B cell (primary cell): Measurements from ENCODE around the gene TELO2. TPM values are rescaled to one million over a fixed set of nuclear protein-coding genes. Genes with fewer than 3 reads are reported as not detected.

Experiments
- ATAC-seq: fragments of 200-7000 bp; cut with Tn5 transposase; one replicate; pipeline ENCODE4 v1.10.0; 2021; ENCODE audit warnings: low read depth, mild to moderate bottlenecking, moderate number of reproducible peaks, moderate library complexity
- CTCF ChIA-PET: fragments of 350-600 bp; sonication (Branson Sonifier 250); formaldehyde crosslinking; loops from one replicate; lab custom pipeline; 2021; ENCODE audit warnings: antibody characterized with exemption, inconsistent platforms; lab: Charles Lee
- POLR2A ChIA-PET: fragments of 350-600 bp; sonication (Branson Sonifier 250); formaldehyde crosslinking; loops from one replicate; lab custom pipeline; 2021; ENCODE audit warnings: antibody characterized with exemption; lab: Charles Lee
- DNase-seq: peaks from one replicate; pipeline ENCODE4 v3.0.0; 2013
- H2AFZ ChIP-seq: 2 replicates; pipeline ENCODE4 v1.6.1; 2012; ENCODE audit warnings: mild to moderate bottlenecking, low read depth, low read length; ENCODE audit not compliant: insufficient read depth, poor library complexity, severe bottlenecking
- H3K27ac ChIP-seq, 2 donors: 1 replicate in 1 of 2; 2 replicates in 1 of 2; pipeline ENCODE4 v1.5.1; 2012 to 2013; ENCODE audit warnings: low read length in 2 of 2, mild to moderate bottlenecking in 2 of 2, moderate library complexity in 1 of 2
- H3K27me3 ChIP-seq, 4 experiments: fragments of 200-600 bp in 1 of 4; sonication (generic) in 1 of 4; replicated peaks in 1 of 4; 1 replicate in 2 of 4; 2 replicates in 2 of 4; pipeline versions ENCODE4 v1.6.1 to v1.7.0; 2013 to 2016; ENCODE audit warnings: low read length in 3 of 4, mild to moderate bottlenecking in 2 of 4, mixed read lengths in 1 of 4, moderate library complexity in 1 of 4; ENCODE audit not compliant: insufficient read depth in 4 of 4, control insufficient read depth in 3 of 4; ENCODE audit errors: control extremely low read depth in 1 of 4
- H3K36me3 ChIP-seq, 2 experiments: replicated peaks in 1 of 2; 1 replicate in 1 of 2; 2 replicates in 1 of 2; pipeline versions ENCODE4 v1.6.1 to v1.7.1; 2013; ENCODE audit warnings: low read length in 1 of 2; ENCODE audit not compliant: insufficient read depth in 2 of 2, control insufficient read depth in 1 of 2; ENCODE audit errors: control extremely low read depth in 1 of 2, extremely low read depth in 1 of 2
- H3K4me1 ChIP-seq, 2 donors: fragments of 200-600 bp in 1 of 2; sonication (generic) in 1 of 2; 1 replicate in 1 of 2; 2 replicates in 1 of 2; pipeline versions ENCODE4 v1.5.1 to v1.6.1; 2013 to 2017; ENCODE audit warnings: low read length in 2 of 2; ENCODE audit not compliant: control insufficient read depth in 2 of 2, insufficient read depth in 2 of 2
- H3K4me2 ChIP-seq: replicated peaks from 2 replicates; pipeline ENCODE3; 2012; ENCODE audit warnings: mild to moderate bottlenecking, low read depth, low read length; ENCODE audit not compliant: poor library complexity, severe bottlenecking
- H3K4me3 ChIP-seq, 5 experiments: fragments of 200-600 bp in 1 of 5; sonication (generic) in 1 of 5; 1 replicate in 3 of 5; 2 replicates in 2 of 5; pipeline versions ENCODE4 v1.5.1 to v1.7.0; 2011 to 2016; ENCODE audit warnings: low read length in 4 of 5, mild to moderate bottlenecking in 4 of 5, low read depth in 2 of 5, control low read depth in 1 of 5, moderate library complexity in 1 of 5; ENCODE audit not compliant: insufficient read depth in 1 of 5; ENCODE audit errors: control extremely low read depth in 1 of 5, extremely low read depth in 1 of 5
- H3K79me2 ChIP-seq: fragments of 200-600 bp; sonication (generic); one replicate; pipeline ENCODE4 v1.6.0; 2016; ENCODE audit warnings: low read length; ENCODE audit not compliant: control insufficient read depth, insufficient read depth
- H3K9ac ChIP-seq: fragments of 200-600 bp; sonication (generic); 2 replicates; pipeline ENCODE4 v1.6.1; 2017; ENCODE audit warnings: mild to moderate bottlenecking, low read length, moderate library complexity
- H3K9me3 ChIP-seq, 3 donors: one replicate each; pipeline versions ENCODE4 v1.6.1 to v1.7.1; 2013; ENCODE audit warnings: low read length in 2 of 3; ENCODE audit not compliant: control insufficient read depth in 2 of 3, insufficient read depth in 1 of 3; ENCODE audit errors: control extremely low read depth in 1 of 3
- H4K20me1 ChIP-seq: 2 replicates; pipeline ENCODE4 v1.6.0; 2012; ENCODE audit warnings: mild to moderate bottlenecking, low read length; ENCODE audit not compliant: insufficient read depth, control insufficient read depth, poor library complexity, severe bottlenecking
- H3K27ac Mint-ChIP-seq: one replicate; pipeline ENCODE4 v1.8.0; 2021; ENCODE audit warnings: mixed read lengths
- H3K27me3 Mint-ChIP-seq: one replicate; pipeline ENCODE4 v1.8.0; 2021; ENCODE audit warnings: mixed read lengths
- H3K4me1 Mint-ChIP-seq: one replicate; pipeline ENCODE4 v1.8.0; 2021; ENCODE audit warnings: mixed read lengths
- H3K4me3 Mint-ChIP-seq: one replicate; pipeline ENCODE4 v1.8.0; 2021; ENCODE audit warnings: mixed read lengths
- H3K9me3 Mint-ChIP-seq: one replicate; pipeline ENCODE4 v1.8.0; 2022; ENCODE audit warnings: mixed read lengths; ENCODE audit not compliant: insufficient read depth
- CTCF ChIP-seq: fragments of 200-600 bp; IDR thresholded peaks from one replicate; pipeline ENCODE4 v1.8.0; 2022; ENCODE audit warnings: antibody characterized with exemption, mild to moderate bottlenecking
- EZH2 ChIP-seq: IDR thresholded peaks from 2 replicates; pipeline ENCODE4 v1.6.1; 2012; ENCODE audit warnings: borderline replicate concordance, low read depth, mild to moderate bottlenecking, moderate library complexity, low read length; ENCODE audit not compliant: insufficient read depth, poor library complexity, severe bottlenecking
- WGBS: methylation state at CpG from one replicate; pipeline ENCODE4 v1.1.5; 2013; ENCODE audit warnings: missing lambda C conversion rate; ENCODE audit not compliant: insufficient coverage; 5-methylcytosine and 5-hydroxymethylcytosine counted together
- intact Hi-C: fragments of 100-400 bp; cut with micrococcal nuclease; formaldehyde crosslinking; loops from one replicate; pipeline ENCODE4 v1.10.0; 2022
- polyA plus RNA-seq: library from polyadenylated mRNA; depleted of rRNA; stranded (reverse); fragments of >200 nt; gene quantifications from 2 replicates; pipeline ENCODE4 v1.2.3, GENCODE V29; 2012
- total RNA-seq, 2 donors: library from RNA; stranded (reverse); fragments of 120-200 nt in 1 of 2; gene quantifications; 1 replicate in 1 of 2; 2 replicates in 1 of 2; pipeline versions ENCODE4 v1.2.3 to v1.2.4, GENCODE V29; 2013 to 2022

TELO2 gene
- total and polyA plus RNA-seq, 2 donors (not counting 1 experiment from before 2014, with no cell fraction given) = 81.9 to 136 TPM

GRCh38 chr16:1448536-1449116 lies 44.5 kb upstream of the TELO2 start:
- Histone ChIP-seq H3K27me3 (no peaks in the 10 kb centered on the region), H3K9ac (no peak overlapping the region), H2AFZ (no peak overlapping the region), H3K4me2 (no peak overlapping the region), H3K79me2 (peaks cover 13% of the 10 kb centered on the region), H3K4me3 (no peak overlapping the region), H3K36me3 (peaks cover 0 to 70% of the 10 kb centered on the region in 2 experiments), H3K9me3 (no peaks in the 10 kb centered on the region), H4K20me1 (peaks cover 5% of the 10 kb centered on the region), H3K4me1 (peaks cover 23 to 24% of the 10 kb centered on the region in 2 donors), H3K27ac (no peak overlapping the region)
- ChIA-PET POLR2A (no interaction called here), CTCF (no interaction called here)
- 94% methylated on average over 27 of the region's 30 CpGs for WGBS
- Mint-ChIP-seq H3K27me3 (no peaks in the 10 kb centered on the region), H3K27ac (no peak overlapping the region), H3K9me3 (no peaks in the 10 kb centered on the region), H3K4me1 (peaks cover 4% of the 10 kb centered on the region), H3K4me3 (no peak overlapping the region)
- TF ChIP-seq CTCF (no peak), EZH2 (no peak)
- intact Hi-C loops = no loop called here
- ATAC-seq (no peak), DNase-seq (no peak)

- Mint-ChIP-seq H3K27me3 (no peaks in the 10 kb centered on the region), H3K9me3 (no peaks in the 10 kb centered on the region), H3K4me3 (no peak overlapping the region), H3K27ac (no peak overlapping the region), H3K4me1 (peaks cover 4% of the 10 kb centered on the region)
- Histone ChIP-seq H3K4me1 (peaks cover 16 to 19% of the 10 kb centered on the region in 2 donors), H3K9ac (no peak overlapping the region), H3K36me3 (peaks cover 0 to 77% of the 10 kb centered on the region in 2 experiments), H3K9me3 (no peaks in the 10 kb centered on the region), H4K20me1 (peaks cover 5% of the 10 kb centered on the region), H3K4me3 (no peak overlapping the region), H3K27me3 (no peaks in the 10 kb centered on the region), H3K79me2 (peaks cover 16% of the 10 kb centered on the region), H3K27ac (no peak overlapping the region), H3K4me2 (no peak overlapping the region), H2AFZ (no peak overlapping the region)
- whole genome bisulfite sequencing = 97% methylated on average over 25 of the region's 25 CpGs
- POLR2A ChIA-PET = no interaction called here
- intact Hi-C loops = no loop called here
- no peak for ATAC-seq
- CTCF ChIA-PET = no interaction called here
- no peak for DNase-seq
- TF ChIP-seq EZH2 = no peak
- no peak for TF ChIP-seq CTCF
Measured at GRCh38 chr16:1449201-1449788, 43.9 kb upstream of the TELO2 start.
